ENCODE results near the gene CDC42EP3.

DNA sequence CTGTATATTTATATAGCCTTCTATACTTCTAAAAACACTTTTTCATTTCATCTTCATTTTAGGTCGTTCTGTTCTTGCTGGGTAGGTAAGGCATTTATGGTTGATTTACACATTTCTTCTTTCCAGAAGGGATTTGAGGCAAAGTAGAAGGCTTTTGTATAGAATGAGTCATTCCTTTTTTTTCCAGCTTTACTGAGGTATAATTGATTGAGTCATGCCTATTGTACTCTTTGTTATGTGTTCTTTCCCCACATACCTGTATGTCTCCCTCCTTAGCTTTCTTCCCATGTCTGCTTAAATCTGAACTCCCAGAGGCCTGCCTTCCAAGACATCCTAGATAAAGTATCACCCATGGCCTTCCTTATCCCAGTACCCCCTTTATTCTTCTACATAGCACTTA is 4.8 kb upstream of the CDC42EP3 start:
- TF ChIP-seq, protein P1, sequence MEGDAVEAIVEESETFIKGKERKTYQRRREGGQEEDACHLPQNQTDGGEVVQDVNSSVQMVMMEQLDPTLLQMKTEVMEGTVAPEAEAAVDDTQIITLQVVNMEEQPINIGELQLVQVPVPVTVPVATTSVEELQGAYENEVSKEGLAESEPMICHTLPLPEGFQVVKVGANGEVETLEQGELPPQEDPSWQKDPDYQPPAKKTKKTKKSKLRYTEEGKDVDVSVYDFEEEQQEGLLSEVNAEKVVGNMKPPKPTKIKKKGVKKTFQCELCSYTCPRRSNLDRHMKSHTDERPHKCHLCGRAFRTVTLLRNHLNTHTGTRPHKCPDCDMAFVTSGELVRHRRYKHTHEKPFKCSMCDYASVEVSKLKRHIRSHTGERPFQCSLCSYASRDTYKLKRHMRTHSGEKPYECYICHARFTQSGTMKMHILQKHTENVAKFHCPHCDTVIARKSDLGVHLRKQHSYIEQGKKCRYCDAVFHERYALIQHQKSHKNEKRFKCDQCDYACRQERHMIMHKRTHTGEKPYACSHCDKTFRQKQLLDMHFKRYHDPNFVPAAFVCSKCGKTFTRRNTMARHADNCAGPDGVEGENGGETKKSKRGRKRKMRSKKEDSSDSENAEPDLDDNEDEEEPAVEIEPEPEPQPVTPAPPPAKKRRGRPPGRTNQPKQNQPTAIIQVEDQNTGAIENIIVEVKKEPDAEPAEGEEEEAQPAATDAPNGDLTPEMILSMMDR (conservative IDR thresholded peaks at IDR 0.05; ENCODE audit: low read depth in 2 of 2): no peak
- TF ChIP-seq JUNB (IDR thresholded peaks at IDR 0.05; ENCODE audit: unreplicated experiment) (no peak), EZH2 (IDR thresholded peaks at IDR 0.05; ENCODE audit: low read depth, unreplicated experiment) (no peak), POLR2AphosphoS5 (IDR thresholded peaks at IDR 0.05; ENCODE audit: low read depth) (no peak)
